GM23338 (cell line): ENCODE measurements around the gene NLRP6.

Experiments
- CTCF ChIP-seq, 2 experiments: fragments of 200-600 bp in 1 of 2; sonication (generic) in 1 of 2; conservative IDR thresholded peaks; 2 replicates each; pipeline versions ENCODE4 v1.5.1 to v1.6.1; 2016 to 2017; ENCODE audit warnings: antibody characterized with exemption in 2 of 2, low read depth in 2 of 2, mild to moderate bottlenecking in 2 of 2, moderate library complexity in 1 of 2
- EZH2 ChIP-seq: fragments of 200-600 bp; sonication (generic); IDR thresholded peaks from one replicate; pipeline ENCODE4 v1.8.0; 2017; ENCODE audit warnings: antibody characterized with exemption, mild to moderate bottlenecking, low read depth; ENCODE audit not compliant: unreplicated experiment
- EZH2phosphoT487 ChIP-seq: fragments of 200-600 bp; sonication (generic); IDR thresholded peaks from one replicate; pipeline ENCODE4 v1.8.1; 2018; ENCODE audit warnings: antibody characterized with exemption; ENCODE audit not compliant: unreplicated experiment
- JUNB ChIP-seq: IDR thresholded peaks from one replicate; pipeline ENCODE4 v1.6.1; 2016; ENCODE audit warnings: antibody characterized with exemption; ENCODE audit not compliant: unreplicated experiment
- POLR2AphosphoS5 ChIP-seq: IDR thresholded peaks from 2 replicates; pipeline ENCODE4 v1.6.1; 2016; ENCODE audit warnings: antibody characterized with exemption, low read depth
- REST ChIP-seq: IDR thresholded peaks from one replicate; pipeline ENCODE4 v1.6.1; 2018; ENCODE audit warnings: antibody characterized with exemption; ENCODE audit not compliant: unreplicated experiment
- TF ChIP-seq, protein P1 (sequence below): IDR thresholded peaks from 2 replicates; pipeline ENCODE4 v1.6.1; 2016; ENCODE audit warnings: antibody characterized with exemption

- TF ChIP-seq CTCF (conservative IDR thresholded peaks at IDR 0.05; ENCODE audit: low read depth in 2 of 2) (no peak), EZH2phosphoT487 (no peak), REST (no peak), EZH2 (no peak), POLR2AphosphoS5 (no peak), JUNB (no peak)
- TF ChIP-seq, protein P1, sequence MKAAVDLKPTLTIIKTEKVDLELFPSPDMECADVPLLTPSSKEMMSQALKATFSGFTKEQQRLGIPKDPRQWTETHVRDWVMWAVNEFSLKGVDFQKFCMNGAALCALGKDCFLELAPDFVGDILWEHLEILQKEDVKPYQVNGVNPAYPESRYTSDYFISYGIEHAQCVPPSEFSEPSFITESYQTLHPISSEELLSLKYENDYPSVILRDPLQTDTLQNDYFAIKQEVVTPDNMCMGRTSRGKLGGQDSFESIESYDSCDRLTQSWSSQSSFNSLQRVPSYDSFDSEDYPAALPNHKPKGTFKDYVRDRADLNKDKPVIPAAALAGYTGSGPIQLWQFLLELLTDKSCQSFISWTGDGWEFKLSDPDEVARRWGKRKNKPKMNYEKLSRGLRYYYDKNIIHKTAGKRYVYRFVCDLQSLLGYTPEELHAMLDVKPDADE: no peak
These were observed 4.0 kb downstream of the NLRP6 start for GRCh38 chr11:282171-282570.
